HCT116 (cell line): ENCODE results near the gene ACY1. TPM values are rescaled to one million over a fixed set of nuclear protein-coding genes. Genes with fewer than 3 reads are reported as not detected.
A peak's percentile ranks its signal among the peaks of the same experiment; 100 is the strongest.

Source experiments
- ATAC-seq: fragments of 200-7000 bp; cut with Tn5 transposase; 2 replicates; pipeline ENCODE4 v1.9.1; 2020; ENCODE audit warnings: mild to moderate bottlenecking, moderate library complexity
- BruUV-seq: library from RNA; stranded (reverse); fragments of 400-500 nt; replicated peaks from 2 replicates; lab custom pipeline; 2021; lab: Mats Ljungman, UMichigan
- CTCF ChIA-PET: fragments of 300-600 bp; sonication (Branson Sonifier 250); formaldehyde crosslinking; loops from one replicate; lab custom pipeline; 2021; ENCODE audit warnings: antibody characterized with exemption; lab: Charles Lee
- POLR2A ChIA-PET: fragments of 300-600, 350-600 bp; sonication (Branson Sonifier 250); formaldehyde crosslinking; loops from one replicate; lab custom pipeline; 2021; ENCODE audit warnings: antibody characterized with exemption; lab: Charles Lee
- RAD21 ChIA-PET, 2 experiments: fragments of 300-600 bp; sonication (Branson Sonifier 250); formaldehyde crosslinking; loops; one replicate each; lab custom pipeline; 2023; ENCODE audit warnings: low total read pairs in 2 of 2; ENCODE audit not compliant: uncharacterized antibody in 2 of 2, unreplicated experiment in 2 of 2, low non-redundant PET in 1 of 2; lab: Charles Lee
- DNase-seq: peaks from one replicate; pipeline ENCODE4 v3.0.0-alpha.2; 2010; ENCODE audit warnings: low read depth, low spot score
- H2AFZ ChIP-seq: fragments of 200-600 bp; shearing (Covaris generic), sonication (generic); 2 replicates; pipeline ENCODE4 v1.6.1; 2017; ENCODE audit warnings: low read depth, mixed run types, mixed read lengths, antibody characterized with exemption, low read length; ENCODE audit not compliant: poor library complexity, severe bottlenecking
- H3K27ac ChIP-seq: 2 replicates; pipeline ENCODE4 v1.5.1; 2012; ENCODE audit warnings: low read depth, low read length
- H3K27me3 ChIP-seq: fragments of 200-600 bp; sonication (generic); 2 replicates; pipeline ENCODE4 v1.6.1; 2016; ENCODE audit warnings: mixed run types, low read length, mixed read lengths; ENCODE audit not compliant: insufficient read depth
- H3K36me3 ChIP-seq, 2 experiments: fragments of 200-500 bp in 1 of 2; fragments of 200-600 bp in 1 of 2; sonication (Bioruptor generic) in 1 of 2; sonication (generic) in 1 of 2; 2 replicates each; pipeline versions ENCODE4 v1.5.1 to v1.6.1; 2014 to 2016; ENCODE audit warnings: low read length in 2 of 2, inconsistent platforms in 1 of 2, mixed read lengths in 1 of 2, mixed run types in 1 of 2; ENCODE audit not compliant: insufficient read depth in 2 of 2, control insufficient read depth in 1 of 2
- H3K4me1 ChIP-seq, 2 experiments: fragments of 200-600 bp in 1 of 2; sonication (generic) in 1 of 2; 2 replicates each; pipeline versions ENCODE4 v1.5.1 to v1.6.1; 2012 to 2017; ENCODE audit warnings: low read length in 2 of 2, inconsistent platforms in 1 of 2, mild to moderate bottlenecking in 1 of 2, mixed read lengths in 1 of 2, mixed run types in 1 of 2, moderate library complexity in 1 of 2; ENCODE audit not compliant: insufficient read depth in 2 of 2, control insufficient read depth in 1 of 2
- H3K4me2 ChIP-seq: fragments of 200-600 bp; sonication (generic); 2 replicates; pipeline ENCODE4 v1.6.1; 2017; ENCODE audit warnings: mixed run types, low read length, mixed read lengths
- H3K4me3 ChIP-seq, 2 experiments: fragments of 200-600 bp in 1 of 2; sonication (generic) in 1 of 2; replicated peaks in 1 of 2; 2 replicates each; pipeline ENCODE4 v1.5.1; 2011 to 2016; ENCODE audit warnings: low read length in 2 of 2, control low read depth in 1 of 2, low read depth in 1 of 2, mild to moderate bottlenecking in 1 of 2, mixed read lengths in 1 of 2, mixed run types in 1 of 2
- H3K79me2 ChIP-seq: fragments of 200-600 bp; sonication (generic); 2 replicates; pipeline ENCODE4 v1.6.1; 2017; ENCODE audit warnings: mild to moderate bottlenecking, mixed run types, low read length, moderate library complexity, mixed read lengths; ENCODE audit not compliant: insufficient read depth
- H3K9ac ChIP-seq: fragments of 200-600 bp; sonication (generic); 2 replicates; pipeline ENCODE4 v1.6.1; 2016; ENCODE audit warnings: low read length, mixed read lengths
- H3K9me2 ChIP-seq: fragments of 200-600 bp; sonication (generic), shearing (Covaris generic); 2 replicates; pipeline ENCODE4 v1.6.1; 2017; ENCODE audit warnings: mixed run types, mild to moderate bottlenecking, moderate library complexity; ENCODE audit not compliant: insufficient read depth
- H3K9me3 ChIP-seq, 2 experiments: fragments of 200-500 bp in 1 of 2; fragments of 200-600 bp in 1 of 2; sonication (Bioruptor generic) in 1 of 2; sonication (generic) in 1 of 2; 2 replicates each; pipeline ENCODE4 v1.6.1; 2014 to 2017; ENCODE audit warnings: low read length in 2 of 2, mixed read lengths in 2 of 2, inconsistent platforms in 1 of 2, low read depth in 1 of 2, mild to moderate bottlenecking in 1 of 2, mixed run types in 1 of 2, moderate library complexity in 1 of 2; ENCODE audit not compliant: control insufficient read depth in 1 of 2, insufficient read depth in 1 of 2
- H4K20me1 ChIP-seq: fragments of 200-600 bp; sonication (generic), shearing (Covaris generic); 2 replicates; pipeline ENCODE4 v1.6.1; 2017; ENCODE audit warnings: mixed run types, mild to moderate bottlenecking, moderate library complexity; ENCODE audit not compliant: insufficient read depth
- ATF3 ChIP-seq: IDR thresholded peaks from 2 replicates; pipeline ENCODE4 v1.6.1; 2012
- CEBPB ChIP-seq: IDR thresholded peaks from 2 replicates; pipeline ENCODE4 v1.6.1; 2012; ENCODE audit warnings: low read depth
- CTCF ChIP-seq, 3 experiments: fragments of 200-600 bp in 1 of 3; sonication (generic) in 1 of 3; IDR thresholded peaks in 2 of 3; conservative IDR thresholded peaks in 1 of 3; 2 replicates each; pipeline ENCODE4 v1.5.1; 2012 to 2017; ENCODE audit warnings: low read depth in 2 of 3, low read length in 2 of 3, antibody characterized with exemption in 1 of 3, borderline replicate concordance in 1 of 3, control low read depth in 1 of 3, mild to moderate bottlenecking in 1 of 3, mixed read lengths in 1 of 3, mixed run types in 1 of 3, moderate library complexity in 1 of 3; ENCODE audit not compliant: insufficient read depth in 1 of 3
- ELF1 ChIP-seq: IDR thresholded peaks from 2 replicates; pipeline ENCODE4 v1.6.1; 2012; ENCODE audit warnings: low read depth, borderline replicate concordance
- EZH2 ChIP-seq: fragments of 200-600 bp; sonication (generic); IDR thresholded peaks from 2 replicates; pipeline ENCODE4 v1.6.1; 2017; ENCODE audit warnings: antibody characterized with exemption, mixed run types
- JUND ChIP-seq: IDR thresholded peaks from 2 replicates; pipeline ENCODE4 v1.6.1; 2012
- MAX ChIP-seq: IDR thresholded peaks from 2 replicates; pipeline ENCODE4 v1.6.1; 2012
- POLR2A ChIP-seq: IDR thresholded peaks from 2 replicates; pipeline ENCODE4 v1.7.0; 2011; ENCODE audit warnings: borderline replicate concordance; ENCODE audit not compliant: insufficient read depth, insufficient read length; ENCODE audit errors: extremely low read depth
- POLR2AphosphoS5 ChIP-seq: IDR thresholded peaks from 2 replicates; pipeline ENCODE4 v1.6.1; 2011; ENCODE audit warnings: mild to moderate bottlenecking, low read depth, low read length, moderate library complexity
- SP1 ChIP-seq: IDR thresholded peaks from 2 replicates; pipeline ENCODE4 v1.6.1; 2012; ENCODE audit warnings: low read depth
- SRF ChIP-seq: IDR thresholded peaks from 2 replicates; pipeline ENCODE4 v1.6.1; 2012; ENCODE audit warnings: low read depth
- YY1 ChIP-seq: IDR thresholded peaks from 2 replicates; pipeline ENCODE4 v1.6.1; 2011; ENCODE audit warnings: low read length, low read depth, moderate library complexity, mild to moderate bottlenecking; ENCODE audit not compliant: insufficient replicate concordance; ENCODE audit errors: extremely low read depth
- ZBTB33 ChIP-seq: IDR thresholded peaks from 2 replicates; pipeline ENCODE4 v1.6.1; 2011; ENCODE audit warnings: mild to moderate bottlenecking, low read length, moderate library complexity; ENCODE audit not compliant: insufficient replicate concordance; ENCODE audit errors: extremely low read depth
- ZFX ChIP-seq: fragments of 450-650 bp; IDR thresholded peaks from 2 replicates; pipeline ENCODE4 v1.6.1; 2017
- intact Hi-C: fragments of 100-400 bp; cut with micrococcal nuclease; formaldehyde crosslinking; loops from 2 replicates; pipeline ENCODE4 v1.10.0; 2022
- total RNA-seq: library from RNA; stranded (reverse); gene quantifications from one replicate; pipeline ENCODE4 v1.2.1, GENCODE V29; 2021; ENCODE audit not compliant: unreplicated experiment

The ACY1 gene
- total RNA-seq, 1 experiment from 2014 or later = 73.2 TPM

- TF ChIP-seq ATF3 (no peak), JUND (no peak), CEBPB (no peak), SP1 (no peak), SRF (no peak), MAX (no peak), EZH2 (no peak)
Observed at GRCh38 chr3:51941798-51942602, 41.3 kb upstream of the ACY1 start, which contains the start of the genes PARP3 and RRP9 (continued).

- H3K27ac ChIP-seq = peak overlapping the region; percentile 96
- BruUV-seq = TSS peak; percentile 87
- peaks cover 0 to 15% of the 10 kb centered on the region in 2 experiments for H3K36me3 ChIP-seq
- POLR2A ChIA-PET = interaction anchor here (1.1 to 2.3 kb wide), 9 partner anchors 11 to 212 kb away, joined by 3 to 31 read pairs (median 4); partner anchors contain the start of genes ABHD14A, ABHD14B, ACY1 and POC1A
- peaks cover 39% of the 10 kb centered on the region for H3K79me2 ChIP-seq
- peak; percentile 26 for DNase-seq
- RAD21 ChIA-PET = interaction anchor here (0.6 to 1.9 kb wide), 8 partner anchors 31 to 182 kb away, joined by 3 to 7 read pairs (median 4); partner anchors contain the start of genes ABHD14B (in 2 of the 2), ABHD14A (in 1 of the 2) and RPL29 (in 1 of the 2)
- CTCF ChIA-PET = interaction anchor here (0.7 to 2.4 kb wide), 11 partner anchors 18 to 278 kb away, joined by 3 to 46 read pairs (median 4); partner anchors contain the start of genes ABHD14A, ABHD14B, ACY1 and PCBP4
- no peaks in the 10 kb centered on the region for H3K9me2 ChIP-seq
- H3K9ac ChIP-seq = peak overlapping the region; percentile 96
- intact Hi-C loops = loop anchor here (1.0 to 5.0 kb wide), 4 partner anchors 31 to 209 kb away; partner anchors contain the start of genes ABHD14B and POC1A
- ATAC-seq = peak; percentile 55
- TF ChIP-seq ZFX = peak; percentile 78; the same call in 1 of the 2 replicates
- TF ChIP-seq POLR2A = peak; percentile 43
- TF ChIP-seq YY1 = no peak
- TF ChIP-seq ELF1 = no peak
- TF ChIP-seq CTCF (IDR thresholded peaks at IDR 0.05 in 2 of 3, conservative IDR thresholded peaks at IDR 0.05 in 1 of 3; ENCODE audit: borderline replicate concordance in 1 of 3, insufficient read depth in 1 of 3, low read depth in 2 of 3, low read length in 2 of 3) = no peak
- TF ChIP-seq POLR2AphosphoS5 = peak; percentile 71
- peak; percentile 15 for TF ChIP-seq ZBTB33
- peak overlapping the region; percentile 82 to 89 for H3K4me3 ChIP-seq
- H4K20me1 ChIP-seq = 0 out of 2 replicates have a peak, but pooled peaks cover 4% of the 10 kb centered on the region
- H3K9me3 ChIP-seq = no peaks in the 10 kb centered on the region
- H3K27me3 ChIP-seq = no peaks in the 10 kb centered on the region
- no peak overlapping the region for H2AFZ ChIP-seq
- peak overlapping the region; percentile 100 for H3K4me2 ChIP-seq
- peaks cover 23 to 29% of the 10 kb centered on the region in 2 experiments for H3K4me1 ChIP-seq
Observed at GRCh38 chr3:51942603-51943450, 40.5 kb upstream of the ACY1 start.
